GM12878 (cell line): ENCODE data around the gene CLPTM1L. TPM values are rescaled to one million over a fixed set of nuclear protein-coding genes. Genes with fewer than 3 reads are reported as not detected.

Experiments
- ATAC-seq: fragments of 200-7000 bp; cut with Tn5 transposase; 3 replicates; pipeline ENCODE4 v1.9.1; 2020; ENCODE audit warnings: mild to moderate bottlenecking, moderate library complexity
- BruUV-seq: library from RNA; stranded (reverse); fragments of 400-500 nt; replicated peaks from 2 replicates; lab custom pipeline; 2021; lab: Mats Ljungman, UMichigan
- CTCF ChIA-PET: fragments of 300-600 bp; sonication (Branson Sonifier 250); formaldehyde crosslinking; extraction: SDS; loops from one replicate; lab custom pipeline; 2021; ENCODE audit warnings: inconsistent platforms; lab: Yijun Ruan, JAX
- POLR2A ChIA-PET: fragments of 350-600 bp; formaldehyde crosslinking; extraction: SDS; loops from one replicate; lab custom pipeline; 2021; ENCODE audit warnings: inconsistent platforms; lab: Charles Lee
- RAD21 ChIA-PET: fragments of 300-600 bp; sonication (Branson Sonifier 250); formaldehyde crosslinking; loops from one replicate; lab custom pipeline; 2023; ENCODE audit warnings: antibody characterized with exemption; ENCODE audit not compliant: unreplicated experiment; lab: Charles Lee
- SMC1A ChIA-PET: fragments of 300-600 bp; sonication (Branson Sonifier 250); formaldehyde crosslinking; loops from one replicate; lab custom pipeline; 2023; ENCODE audit not compliant: unreplicated experiment, uncharacterized antibody; lab: Charles Lee
- DNase-seq: peaks from one replicate; pipeline ENCODE4 v3.0.0-alpha.2; 2011; ENCODE audit warnings: low read depth, low spot score
- FAIRE-seq: peaks from 3 replicates; lab custom pipeline; 2011; peaks lifted over from hg19 to GRCh38; lab: Jason Lieb, UNC
- H2AFZ ChIP-seq: 2 replicates; pipeline ENCODE4 v1.6.0; 2011; ENCODE audit warnings: low read depth, low read length, control low read depth; ENCODE audit not compliant: control insufficient read depth
- H3K27ac ChIP-seq: 2 replicates; pipeline ENCODE4 v1.5.1; 2011; ENCODE audit warnings: control low read depth; ENCODE audit not compliant: control insufficient read depth, insufficient read depth
- H3K27me3 ChIP-seq, 2 experiments: replicated peaks in 1 of 2; 2 replicates each; pipeline versions ENCODE4 v1.6.0 to v1.6.1; 2011; ENCODE audit warnings: low read length in 1 of 2; ENCODE audit not compliant: control insufficient read depth in 2 of 2, insufficient read depth in 2 of 2
- H3K36me3 ChIP-seq, 2 experiments: 2 replicates each; pipeline ENCODE4 v1.5.1; 2011; ENCODE audit warnings: low read length in 1 of 2; ENCODE audit not compliant: control insufficient read depth in 2 of 2, insufficient read depth in 2 of 2
- H3K4me1 ChIP-seq: 2 replicates; pipeline ENCODE4 v1.6.1; 2011; ENCODE audit warnings: mild to moderate bottlenecking, low read length, moderate library complexity, mixed read lengths; ENCODE audit not compliant: control insufficient read depth, insufficient read depth
- H3K4me2 ChIP-seq: 2 replicates; pipeline ENCODE4 v1.6.0; 2011; ENCODE audit warnings: control low read depth; ENCODE audit not compliant: control insufficient read depth, insufficient read depth
- H3K4me3 ChIP-seq: fragments of 200-600 bp; sonication (generic); 2 replicates; pipeline ENCODE4 v1.5.1; 2016
- H3K79me2 ChIP-seq: 2 replicates; pipeline ENCODE4 v1.6.0; 2011; ENCODE audit warnings: low read length; ENCODE audit not compliant: control insufficient read depth, insufficient read depth
- H3K9ac ChIP-seq: 2 replicates; pipeline ENCODE4 v1.8.0; 2011; ENCODE audit warnings: low read length, control low read depth, mixed read lengths; ENCODE audit not compliant: control insufficient read depth, insufficient read depth
- H3K9me3 ChIP-seq: replicated peaks from 3 replicates; pipeline ENCODE4 v1.5.1; 2011; ENCODE audit warnings: mild to moderate bottlenecking, low read length; ENCODE audit not compliant: control insufficient read depth, insufficient read depth
- H4K20me1 ChIP-seq: 2 replicates; pipeline ENCODE4 v1.6.0; 2011; ENCODE audit not compliant: control insufficient read depth, insufficient read depth
- ASH2L ChIP-seq: fragments of 300-600, 200-600 bp; sonication (generic); IDR thresholded peaks from 2 replicates; pipeline ENCODE4 v1.6.1; 2017; ENCODE audit warnings: low read depth, mild to moderate bottlenecking, borderline replicate concordance
- DPF2 ChIP-seq: fragments of 450-650 bp; IDR thresholded peaks from 2 replicates; pipeline ENCODE4 v1.6.1; 2017; ENCODE audit warnings: mild to moderate bottlenecking
- GATAD2B ChIP-seq: fragments of 450-650 bp; conservative IDR thresholded peaks from 2 replicates; pipeline ENCODE4 v1.6.1; 2017; ENCODE audit warnings: low read depth, mild to moderate bottlenecking, moderate library complexity
- MXI1 ChIP-seq: fragments of 150-350 bp; IDR thresholded peaks from 2 replicates; pipeline ENCODE4 v1.6.1; 2011; ENCODE audit warnings: low read depth, mild to moderate bottlenecking, inconsistent platforms, low read length, improper control_type of control experiment
- NR2C1 ChIP-seq: fragments of 450-650 bp; IDR thresholded peaks from 2 replicates; pipeline ENCODE4 v1.6.1; 2017; ENCODE audit warnings: antibody characterized with exemption, mild to moderate bottlenecking, moderate library complexity
- SMAD1 ChIP-seq: fragments of 450-650 bp; IDR thresholded peaks from 2 replicates; pipeline ENCODE4 v1.6.1; 2018; ENCODE audit warnings: mild to moderate bottlenecking, low read depth; ENCODE audit not compliant: partially characterized antibody
- STAT1 ChIP-seq: fragments of 450-650 bp; conservative IDR thresholded peaks from 2 replicates; pipeline ENCODE4 v1.6.1; 2014; ENCODE audit warnings: antibody characterized with exemption, mild to moderate bottlenecking
- TCF7 ChIP-seq: IDR thresholded peaks from 2 replicates; pipeline ENCODE4 v1.6.1; 2014; ENCODE audit warnings: antibody characterized with exemption, borderline replicate concordance
- WGBS: methylation state at CpG from one replicate; pipeline ENCODE4 v1.1.6; 2016; ENCODE audit warnings: low lambda C conversion rate; ENCODE audit not compliant: insufficient replicate concordance, insufficient coverage; ENCODE audit errors: missing lambda C conversion rate; 5-methylcytosine and 5-hydroxymethylcytosine counted together
- in situ Hi-C: fragments of 300-500 bp; cut with MboI; formaldehyde crosslinking; loops from 9 replicates; pipeline ENCODE4 v1.14.3; 2018; ENCODE audit warnings: mixed read lengths
- intact Hi-C: fragments of 100-400 bp; cut with micrococcal nuclease; formaldehyde crosslinking; loops from one replicate; pipeline ENCODE4 v1.14.2; 2022; ENCODE audit not compliant: unreplicated experiment
- polyA plus RNA-seq, 11 experiments: library from polyadenylated mRNA; depleted of rRNA in 4 of 11; unstranded in 6 of 11; stranded (reverse) in 5 of 11; fragments of >200 nt; fragmentation: Nextera tagmentation in 4 of 11; fragmentation: Illumina TruSeq in 1 of 11; extraction: Ambion mirVana in 4 of 11; extraction: Trizol in 1 of 11; gene quantifications; 1 replicate in 1 of 11; 2 replicates in 10 of 11; pipeline versions ENCODE4 v1.2.1 to v1.2.3, GENCODE V29; 2011 to 2016; ENCODE audit warnings: inconsistent platforms in 2 of 11, missing spikeins in 2 of 11, low read depth in 1 of 11
- total RNA-seq, 4 experiments: library from RNA; depleted of rRNA in 3 of 4; stranded (reverse); fragments of >200 nt in 3 of 4; fragmentation: Illumina TruSeq in 1 of 4; extraction: Trizol in 1 of 4; gene quantifications; 2 replicates each; pipeline versions ENCODE4 v1.2.1 to v1.2.3, GENCODE V29; 2013 to 2021
- TF ChIP-seq, protein P1 (sequence below): IDR thresholded peaks from 2 replicates; pipeline ENCODE4 v1.6.1; 2012; ENCODE audit warnings: low read depth, low read length, improper control_type of control experiment
- TF ChIP-seq, protein P2 (sequence below): IDR thresholded peaks from 2 replicates; pipeline ENCODE4 v1.6.1; 2011; ENCODE audit warnings: low read depth, mild to moderate bottlenecking, low read length, moderate library complexity, borderline replicate concordance; ENCODE audit errors: extremely low read depth
- TF ChIP-seq, protein P3 (sequence below), 3 experiments: IDR thresholded peaks in 2 of 3; conservative IDR thresholded peaks in 1 of 3; 2 replicates each; pipeline ENCODE4 v1.5.1; 2011; ENCODE audit warnings: low read depth in 3 of 3, low read length in 3 of 3, mild to moderate bottlenecking in 3 of 3, control low read depth in 2 of 3, moderate library complexity in 2 of 3, inconsistent platforms in 1 of 3, mixed read lengths in 1 of 3; ENCODE audit not compliant: control insufficient read depth in 2 of 3, insufficient read depth in 1 of 3; ENCODE audit errors: extremely low read depth in 1 of 3

Gene CLPTM1L
- total and polyA plus RNA-seq, 10 of the 15 experiments (the other 5 are each of a cell fraction or from before 2014, with no cell fraction given), result 2.9 to 278 (median 135) TPM

DNA sequence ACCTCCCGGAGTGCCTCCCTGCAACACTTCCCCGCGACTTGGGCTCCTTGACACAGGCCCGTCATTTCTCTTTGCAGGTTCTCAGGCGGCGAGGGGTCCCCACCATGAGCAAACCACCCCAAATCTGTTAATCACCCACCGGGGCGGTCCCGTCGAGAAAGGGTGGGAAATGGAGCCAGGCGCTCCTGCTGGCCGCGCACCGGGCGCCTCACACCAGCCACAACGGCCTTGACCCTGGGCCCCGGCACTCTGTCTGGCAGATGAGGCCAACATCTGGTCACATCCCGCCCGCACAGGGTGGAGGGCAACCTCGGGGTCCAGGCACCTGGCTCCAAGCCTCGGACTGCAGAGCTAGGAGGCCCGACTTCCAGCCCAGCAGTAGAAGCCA, 49.3 kb downstream of the CLPTM1L start:
- no peak for DNase-seq
- Histone ChIP-seq H3K9me3 (no peaks in the 10 kb centered on the region; the same call in 2 of the 3 replicates), H3K4me2 (no peak overlapping the region), H3K4me1 (no peaks in the 10 kb centered on the region), H4K20me1 (no peaks in the 10 kb centered on the region; the same call in 1 of the 2 replicates), H3K27ac (no peak overlapping the region), H3K79me2 (no peaks in the 10 kb centered on the region), H3K27me3 (no peaks in the 10 kb centered on the region; a peak in 1 of 4 replicates), H3K4me3 (no peak overlapping the region)
- in situ Hi-C loops, result no loop called here
- ATAC-seq, result peak; percentile 25
- WGBS, result 72% methylated on average over 22 of the region's 22 CpGs
- TF ChIP-seq TCF7 (no peak), SMAD1 (no peak), DPF2 (0 out of 2 replicates have a peak, but pooled peaks have one; percentile 10)
- TF ChIP-seq, all 136 proteins: peak for 1
- POLR2A ChIA-PET, result interaction anchor here (1.7 to 3.0 kb wide), 3 partner anchors 17 to 189 kb away, joined by 6 to 14 read pairs (median 9); no protein-coding TSS in a partner anchor
- BruUV-seq, result no TSS peak
- Histone ChIP-seq H3K9ac (no peak overlapping the region), H3K36me3 (no peaks in the 10 kb centered on the region; a peak in 1 of 4 replicates), H2AFZ (no peak overlapping the region)
- no peak for FAIRE-seq
- SMC1A ChIA-PET, result interaction anchor here (0.8 to 3.8 kb wide), 6 partner anchors 11 to 190 kb away, joined by 3 to 18 read pairs (median 6); no protein-coding TSS in a partner anchor
- intact Hi-C loops, result loop anchor here (1.0 kb wide), 1 partner anchor 18 kb away; no protein-coding TSS in a partner anchor
- RAD21 ChIA-PET, result interaction anchor here (1.2 to 1.7 kb wide), 4 partner anchors 18 to 87 kb away, joined by 3 to 7 read pairs (median 6); no protein-coding TSS in a partner anchor
- CTCF ChIA-PET, result interaction anchor here (1.0 to 1.3 kb wide), 2 partner anchors 20 to 350 kb away, joined by 3 to 8 read pairs; no protein-coding TSS in a partner anchor

DNA sequence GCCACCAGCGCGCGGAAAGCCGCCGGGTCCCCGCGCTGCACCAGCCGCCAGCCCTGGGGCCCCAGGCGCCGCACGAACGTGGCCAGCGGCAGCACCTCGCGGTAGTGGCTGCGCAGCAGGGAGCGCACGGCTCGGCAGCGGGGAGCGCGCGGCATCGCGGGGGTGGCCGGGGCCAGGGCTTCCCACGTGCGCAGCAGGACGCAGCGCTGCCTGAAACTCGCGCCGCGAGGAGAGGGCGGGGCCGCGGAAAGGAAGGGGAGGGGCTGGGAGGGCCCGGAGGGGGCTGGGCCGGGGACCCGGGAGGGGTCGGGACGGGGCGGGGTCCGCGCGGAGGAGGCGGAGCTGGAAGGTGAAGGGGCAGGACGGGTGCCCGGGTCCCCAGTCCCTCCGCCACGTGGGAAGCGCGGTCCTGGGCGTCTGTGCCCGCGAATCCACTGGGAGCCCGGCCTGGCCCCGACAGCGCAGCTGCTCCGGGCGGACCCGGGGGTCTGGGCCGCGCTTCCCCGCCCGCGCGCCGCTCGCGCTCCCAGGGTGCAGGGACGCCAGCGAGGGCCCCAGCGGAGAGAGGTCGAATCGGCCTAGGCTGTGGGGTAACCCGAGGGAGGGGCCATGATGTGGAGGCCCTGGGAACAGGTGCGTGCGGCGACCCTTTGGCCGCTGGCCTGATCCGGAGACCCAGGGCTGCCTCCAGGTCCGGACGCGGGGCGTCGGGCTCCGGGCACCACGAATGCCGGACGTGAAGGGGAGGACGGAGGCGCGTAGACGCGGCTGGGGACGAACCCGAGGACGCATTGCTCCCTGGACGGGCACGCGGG, 49.9 kb downstream of the CLPTM1L start, which contains the start of gene TERT:
TSS of gene TERT (minus strand) at position 234 of the 815 bp plus-strand sequence. CDS start at position 155, 79 bp downstream.
- H3K4me1 ChIP-seq, result no peaks in the 10 kb centered on the region
- BruUV-seq, result no TSS peak
- no peaks in the 10 kb centered on the region; a peak in 1 of 4 replicates for H3K36me3 ChIP-seq
- no peaks in the 10 kb centered on the region; the same call in 1 of the 2 replicates for H4K20me1 ChIP-seq
- peak within 1 kb of the TSS; percentile 55; the same call in 1 of the 2 replicates for H3K4me2 ChIP-seq
- CTCF ChIA-PET, result no interaction called here
- H3K79me2 ChIP-seq, result no peaks in the 10 kb centered on the region
- DNase-seq (no peak), FAIRE-seq (no peak), ATAC-seq (peak; percentile 83)
- no peaks in the 10 kb centered on the region; the same call in 2 of the 3 replicates for H3K9me3 ChIP-seq
- RAD21 ChIA-PET, result interaction anchor here (1.0 to 1.5 kb wide), 3 partner anchors 15 to 86 kb away, joined by 3 to 6 read pairs (median 3); no protein-coding TSS in a partner anchor
- no peak within 1 kb of the TSS for H3K9ac ChIP-seq
- intact Hi-C loops, result no loop called here
- H3K27me3 ChIP-seq, result no peaks in the 10 kb centered on the region; a peak in 1 of 4 replicates
- H3K27ac ChIP-seq, result no peak within 1 kb of the TSS
- 42% methylated on average over 38 of the region's 102 CpGs for WGBS
- POLR2A ChIA-PET, result interaction anchor here (0.9 to 3.0 kb wide), 6 partner anchors 18 to 190 kb away, joined by 3 to 14 read pairs (median 4); no protein-coding TSS in a partner anchor
- in situ Hi-C loops, result no loop called here
- SMC1A ChIA-PET, result interaction anchor here (1.4 to 3.8 kb wide), 4 partner anchors 18 to 22 kb away, joined by 8 to 18 read pairs (median 9); no protein-coding TSS in a partner anchor
- no peak within 1 kb of the TSS for H3K4me3 ChIP-seq
- H2AFZ ChIP-seq, result no peak within 1 kb of the TSS
- TF ChIP-seq, protein P1, sequence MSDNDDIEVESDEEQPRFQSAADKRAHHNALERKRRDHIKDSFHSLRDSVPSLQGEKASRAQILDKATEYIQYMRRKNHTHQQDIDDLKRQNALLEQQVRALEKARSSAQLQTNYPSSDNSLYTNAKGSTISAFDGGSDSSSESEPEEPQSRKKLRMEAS, result peak; percentile 90
- TF ChIP-seq GATAD2B, result 0 out of 2 replicates have a peak, but pooled peaks have one; percentile 45
- TF ChIP-seq, protein P2, sequence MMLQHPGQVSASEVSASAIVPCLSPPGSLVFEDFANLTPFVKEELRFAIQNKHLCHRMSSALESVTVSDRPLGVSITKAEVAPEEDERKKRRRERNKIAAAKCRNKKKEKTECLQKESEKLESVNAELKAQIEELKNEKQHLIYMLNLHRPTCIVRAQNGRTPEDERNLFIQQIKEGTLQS, result no peak
- TF ChIP-seq STAT1, result no peak
- 0 out of 2 replicates have a peak, but pooled peaks have one; percentile 20 for TF ChIP-seq NR2C1
- TF ChIP-seq ASH2L, result no peak
- TF ChIP-seq, protein P3, sequence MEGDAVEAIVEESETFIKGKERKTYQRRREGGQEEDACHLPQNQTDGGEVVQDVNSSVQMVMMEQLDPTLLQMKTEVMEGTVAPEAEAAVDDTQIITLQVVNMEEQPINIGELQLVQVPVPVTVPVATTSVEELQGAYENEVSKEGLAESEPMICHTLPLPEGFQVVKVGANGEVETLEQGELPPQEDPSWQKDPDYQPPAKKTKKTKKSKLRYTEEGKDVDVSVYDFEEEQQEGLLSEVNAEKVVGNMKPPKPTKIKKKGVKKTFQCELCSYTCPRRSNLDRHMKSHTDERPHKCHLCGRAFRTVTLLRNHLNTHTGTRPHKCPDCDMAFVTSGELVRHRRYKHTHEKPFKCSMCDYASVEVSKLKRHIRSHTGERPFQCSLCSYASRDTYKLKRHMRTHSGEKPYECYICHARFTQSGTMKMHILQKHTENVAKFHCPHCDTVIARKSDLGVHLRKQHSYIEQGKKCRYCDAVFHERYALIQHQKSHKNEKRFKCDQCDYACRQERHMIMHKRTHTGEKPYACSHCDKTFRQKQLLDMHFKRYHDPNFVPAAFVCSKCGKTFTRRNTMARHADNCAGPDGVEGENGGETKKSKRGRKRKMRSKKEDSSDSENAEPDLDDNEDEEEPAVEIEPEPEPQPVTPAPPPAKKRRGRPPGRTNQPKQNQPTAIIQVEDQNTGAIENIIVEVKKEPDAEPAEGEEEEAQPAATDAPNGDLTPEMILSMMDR (IDR thresholded peaks at IDR 0.05 in 2 of 3, conservative IDR thresholded peaks at IDR 0.05 in 1 of 3; ENCODE audit: control insufficient read depth in 2 of 3, extremely low read depth in 1 of 3, insufficient read depth in 1 of 3, low read depth in 3 of 3, low read length in 3 of 3), result no peak
- TF ChIP-seq MXI1, result peak; percentile 99
